Measurements from ENCODE around the gene DMWD. TPM values are rescaled to one million over a fixed set of nuclear protein-coding genes. Genes with fewer than 3 reads are reported as not detected.
A peak's percentile ranks its signal among the peaks of the same experiment; 100 is the strongest.

The DMWD gene
- polyA plus RNA-seq, 4 donors, result 28.0 to 40.3 (median 29.1) TPM

DNA sequence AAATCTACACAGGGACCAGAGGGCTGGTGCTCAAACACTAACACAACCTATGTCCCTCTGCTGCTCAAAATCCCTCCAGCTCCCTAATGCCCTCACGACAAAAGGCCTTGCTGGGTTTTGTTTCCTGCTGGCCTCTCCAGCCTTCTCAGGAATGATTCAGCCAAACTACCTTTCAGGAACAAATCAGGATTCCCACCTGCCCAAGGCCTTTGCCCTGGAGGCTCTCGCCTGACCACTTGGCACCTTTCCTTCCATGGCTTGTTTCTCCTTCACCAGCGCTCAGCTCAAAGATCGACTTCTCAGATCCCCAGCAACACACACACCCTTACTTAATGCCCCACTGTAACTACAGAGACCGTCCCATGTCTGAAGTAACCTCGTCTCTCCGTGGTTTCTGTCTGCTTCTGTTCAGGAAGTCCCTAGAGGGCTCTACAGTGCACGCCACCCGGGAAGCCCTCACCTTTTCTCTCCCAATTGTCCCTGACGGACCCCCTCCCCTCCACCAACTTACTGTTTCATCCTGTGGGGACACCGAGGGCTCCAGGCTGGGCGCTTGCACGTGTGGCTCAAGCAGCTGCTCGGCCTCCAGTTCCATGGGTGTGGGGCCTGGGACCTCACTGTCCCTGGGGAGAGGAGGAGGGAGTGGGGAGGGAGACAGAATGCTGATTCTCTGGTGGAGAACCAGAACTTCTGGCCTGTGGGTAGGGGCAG is 20.4 kb downstream of the DMWD start:
- DNase-seq (ENCODE audit: low read depth in 4 of 4, low spot score in 3 of 4), result no peak

- no peak for DNase-seq (ENCODE audit: low read depth in 4 of 4, low spot score in 3 of 4)
Measured at GRCh38 chr19:45771311-45771933, 21.2 kb downstream of the DMWD start.

DNA sequence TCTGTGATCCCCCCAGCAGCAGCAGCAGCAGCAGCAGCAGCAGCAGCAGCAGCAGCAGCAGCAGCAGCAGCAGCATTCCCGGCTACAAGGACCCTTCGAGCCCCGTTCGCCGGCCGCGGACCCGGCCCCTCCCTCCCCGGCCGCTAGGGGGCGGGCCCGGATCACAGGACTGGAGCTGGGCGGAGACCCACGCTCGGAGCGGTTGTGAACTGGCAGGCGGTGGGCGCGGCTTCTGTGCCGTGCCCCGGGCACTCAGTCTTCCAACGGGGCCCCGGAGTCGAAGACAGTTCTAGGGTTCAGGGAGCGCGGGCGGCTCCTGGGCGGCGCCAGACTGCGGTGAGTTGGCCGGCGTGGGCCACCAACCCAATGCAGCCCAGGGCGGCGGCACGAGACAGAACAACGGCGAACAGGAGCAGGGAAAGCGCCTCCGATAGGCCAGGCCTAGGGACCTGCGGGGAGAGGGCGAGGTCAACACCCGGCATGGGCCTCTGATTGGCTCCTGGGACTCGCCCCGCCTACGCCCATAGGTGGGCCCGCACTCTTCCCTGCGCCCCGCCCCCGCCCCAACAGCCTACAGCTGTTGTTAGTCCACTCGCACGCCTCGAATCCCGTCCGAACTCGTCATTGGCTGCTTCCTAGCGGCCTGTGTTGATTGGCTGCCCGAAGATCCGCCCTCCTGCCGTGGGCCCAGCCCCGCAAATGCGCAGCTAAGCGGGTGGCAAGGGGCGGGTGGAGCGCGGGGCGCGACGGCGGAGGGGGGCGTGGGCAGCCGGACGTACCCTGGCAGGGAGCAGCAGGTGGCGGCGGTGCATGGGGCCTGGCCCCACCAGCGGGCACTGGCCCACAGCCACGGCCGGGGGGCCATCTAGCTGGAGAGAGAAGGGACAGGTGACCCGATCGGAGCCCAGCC is 22.2 kb downstream of the DMWD start:
- peak; percentile 92 to 95 (median 94) for DNase-seq (ENCODE audit: low read depth in 4 of 4, low spot score in 3 of 4)

GRCh38 chr19:45769821-45770191 is 22.8 kb downstream of the DMWD start:
- no peak for DNase-seq (ENCODE audit: low read depth in 4 of 4, low spot score in 3 of 4)

GRCh38 chr19:45768984-45769782 is 23.5 kb downstream of the DMWD start, which contains the start of gene SIX5:
Gene SIX5, minus strand, starts transcription at chr19:45769252. Its CDS starts 408 bp downstream, at chr19:45768844.
- peak; percentile 96 to 98 (median 97) for DNase-seq (ENCODE audit: low read depth in 4 of 4, low spot score in 3 of 4)

GRCh38 chr19:45768655-45768983 is 24.0 kb downstream of the DMWD start:
- no peak for DNase-seq (ENCODE audit: low read depth in 4 of 4, low spot score in 3 of 4)

GRCh38 chr19:45767881-45768654 is 24.6 kb downstream of the DMWD start:
- DNase-seq (ENCODE audit: low read depth in 4 of 4, low spot score in 3 of 4), result peak in 1 of 4 donors; percentile 60

GRCh38 chr19:45767410-45767880 is 25.2 kb downstream of the DMWD start:
- peak; percentile 71 to 85 (median 81) for DNase-seq (ENCODE audit: low read depth in 4 of 4, low spot score in 3 of 4)

- no peak for DNase-seq (ENCODE audit: low read depth in 4 of 4, low spot score in 3 of 4)
Measured at GRCh38 chr19:45766869-45767346, 25.7 kb downstream of the DMWD start.

DNA sequence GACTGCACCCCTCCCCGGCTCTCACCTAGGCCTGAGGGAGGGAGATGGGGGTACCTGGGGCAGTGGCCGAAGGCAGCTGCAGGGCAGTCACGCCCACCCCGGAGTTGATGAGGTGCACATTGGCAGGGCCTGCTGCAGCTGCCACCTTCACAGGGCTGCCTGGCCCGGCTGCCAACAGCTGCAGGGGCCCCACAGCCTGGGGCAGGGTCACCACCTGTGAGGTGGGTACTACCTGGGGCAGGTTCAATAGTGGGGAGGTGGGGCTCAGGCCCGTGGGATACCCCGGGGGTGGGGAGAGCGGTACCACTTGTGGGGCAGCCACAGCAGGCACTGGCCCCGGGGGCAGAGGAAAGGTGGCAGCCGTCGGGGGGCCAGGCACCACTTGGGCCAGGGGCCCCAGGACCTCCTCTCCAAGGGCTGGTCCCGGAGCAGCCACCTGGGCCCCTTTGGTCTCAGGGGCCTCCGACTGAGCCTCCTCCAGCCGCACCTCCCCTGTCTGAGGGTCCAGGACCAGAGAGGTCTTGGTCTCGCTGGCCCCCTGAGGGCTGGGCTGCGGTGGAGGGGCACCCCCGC is 26.3 kb downstream of the DMWD start:
- no peak for DNase-seq (ENCODE audit: low read depth in 4 of 4, low spot score in 3 of 4)

- no peak for DNase-seq (ENCODE audit: low read depth in 4 of 4, low spot score in 3 of 4)
Measured at GRCh38 chr19:45765702-45766295, 26.8 kb downstream of the DMWD start.

- no peak for DNase-seq (ENCODE audit: low read depth in 4 of 4, low spot score in 3 of 4)
Measured at GRCh38 chr19:45764945-45765701, 27.5 kb downstream of the DMWD start.

- no peak for DNase-seq (ENCODE audit: low read depth in 4 of 4, low spot score in 3 of 4)
Measured at GRCh38 chr19:45764475-45764874, 28.2 kb downstream of the DMWD start.

- DNase-seq (ENCODE audit: low read depth in 4 of 4, low spot score in 3 of 4), result no peak
Measured at GRCh38 chr19:45763691-45764294, 28.9 kb downstream of the DMWD start.

GRCh38 chr19:45762870-45763631 is 29.6 kb downstream of the DMWD start:
- no peak for DNase-seq (ENCODE audit: low read depth in 4 of 4, low spot score in 3 of 4)

DNA sequence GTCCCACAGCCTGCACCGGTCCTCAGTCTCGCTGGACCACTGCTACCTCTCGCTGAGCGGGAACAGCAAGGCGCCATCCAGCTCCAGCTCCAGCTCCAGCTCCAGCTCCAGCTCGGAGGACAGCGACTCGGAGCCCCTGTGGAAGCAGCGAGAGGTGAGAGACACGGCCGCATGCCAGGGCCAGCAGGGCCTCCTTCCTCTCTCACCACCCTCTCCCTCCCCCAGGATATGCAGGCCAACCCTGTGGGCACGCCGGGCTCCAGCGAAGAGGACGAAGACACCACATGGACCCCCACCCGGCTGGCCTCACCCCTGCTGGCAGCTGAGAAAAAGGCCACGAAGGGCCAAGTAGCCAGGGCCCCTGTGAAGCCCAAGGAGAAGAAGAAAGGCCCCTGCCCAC is 30.9 kb downstream of the DMWD start:
- DNase-seq (ENCODE audit: low read depth in 4 of 4, low spot score in 3 of 4), result no peak

DNA sequence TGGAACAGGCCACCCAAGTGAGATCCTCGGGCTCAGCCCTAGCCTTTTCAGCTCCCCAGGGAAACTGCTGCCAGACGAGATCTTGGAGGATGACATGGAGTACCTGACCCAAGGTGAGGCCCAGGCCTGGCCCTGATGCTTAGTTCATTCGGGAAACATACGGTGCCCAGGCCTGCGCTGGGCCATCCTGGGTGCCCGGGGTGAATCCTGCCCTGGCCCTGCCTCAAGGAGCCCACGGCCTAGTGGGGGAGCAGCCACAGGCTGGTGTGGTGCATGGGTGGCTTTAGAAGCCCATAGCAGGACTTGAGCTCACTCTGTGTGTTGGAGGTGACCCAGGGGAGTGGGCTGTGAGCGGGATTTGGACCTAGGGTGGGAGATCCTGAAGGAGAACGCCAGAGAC is 33.7 kb downstream of the DMWD start:
- no peak for DNase-seq (ENCODE audit: low read depth in 4 of 4, low spot score in 3 of 4)
